ENCODE measurements around the gene ZSWIM1. TPM values are rescaled to one million over a fixed set of nuclear protein-coding genes. Genes with fewer than 3 reads are reported as not detected.

ZSWIM1 gene
- total RNA-seq, 4 donors from 2014 or later = 7.7 to 14.6 (median 10.9) TPM

DNA sequence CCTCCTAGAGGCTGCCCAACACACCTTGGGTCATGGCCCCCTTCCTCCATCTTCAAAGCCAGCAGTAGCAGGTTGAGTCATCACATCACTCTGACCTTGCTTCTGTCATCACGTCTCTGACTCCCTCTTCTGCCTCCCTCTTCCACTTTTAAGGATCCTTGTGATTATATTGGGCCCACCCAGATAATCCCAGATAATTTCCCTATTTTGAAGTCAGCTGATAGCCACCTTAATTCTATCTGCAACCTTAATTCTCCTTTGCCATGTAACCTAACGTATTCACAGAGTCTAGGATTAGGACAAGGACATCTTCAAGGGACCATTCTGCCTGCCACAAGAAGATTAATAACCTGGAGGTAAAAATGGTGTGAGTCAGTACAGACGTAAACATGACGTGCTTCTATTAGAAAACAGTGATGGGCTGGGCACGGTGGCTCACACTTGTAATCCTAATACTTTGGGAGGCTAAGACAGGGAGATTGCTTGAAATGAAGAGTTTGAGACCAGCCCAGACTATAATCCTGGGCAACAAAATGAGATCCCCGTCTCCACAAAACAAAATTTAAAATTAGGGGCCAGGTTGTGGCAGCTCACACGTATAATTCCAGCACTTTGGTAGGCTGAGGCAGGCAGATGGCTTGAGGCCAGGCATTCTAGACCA is 20.3 kb upstream of the ZSWIM1 start:
- peak in 1 of 2 donors; percentile 29 for DNase-seq
- intact Hi-C loops (cut with DNase I) = no loop called here
- TF ChIP-seq CTCF (IDR thresholded peaks at IDR 0.05) (no peak), POLR2A (IDR thresholded peaks at IDR 0.05) (no peak)
- H3K4me3 ChIP-seq (replicated peaks in 1 of 3) = no peak overlapping the region
- H3K36me3 ChIP-seq = no peaks in the 10 kb centered on the region
- 74 to 81% methylated on average over 7 of the region's 7 CpGs for whole genome bisulfite sequencing, 2 donors
- no peaks in the 10 kb centered on the region for H3K27me3 ChIP-seq
- H3K9me3 ChIP-seq = no peaks in the 10 kb centered on the region
- H3K27ac ChIP-seq = no peak overlapping the region
- peaks cover 16 to 18% of the 10 kb centered on the region in 2 donors for H3K4me1 ChIP-seq

DNA sequence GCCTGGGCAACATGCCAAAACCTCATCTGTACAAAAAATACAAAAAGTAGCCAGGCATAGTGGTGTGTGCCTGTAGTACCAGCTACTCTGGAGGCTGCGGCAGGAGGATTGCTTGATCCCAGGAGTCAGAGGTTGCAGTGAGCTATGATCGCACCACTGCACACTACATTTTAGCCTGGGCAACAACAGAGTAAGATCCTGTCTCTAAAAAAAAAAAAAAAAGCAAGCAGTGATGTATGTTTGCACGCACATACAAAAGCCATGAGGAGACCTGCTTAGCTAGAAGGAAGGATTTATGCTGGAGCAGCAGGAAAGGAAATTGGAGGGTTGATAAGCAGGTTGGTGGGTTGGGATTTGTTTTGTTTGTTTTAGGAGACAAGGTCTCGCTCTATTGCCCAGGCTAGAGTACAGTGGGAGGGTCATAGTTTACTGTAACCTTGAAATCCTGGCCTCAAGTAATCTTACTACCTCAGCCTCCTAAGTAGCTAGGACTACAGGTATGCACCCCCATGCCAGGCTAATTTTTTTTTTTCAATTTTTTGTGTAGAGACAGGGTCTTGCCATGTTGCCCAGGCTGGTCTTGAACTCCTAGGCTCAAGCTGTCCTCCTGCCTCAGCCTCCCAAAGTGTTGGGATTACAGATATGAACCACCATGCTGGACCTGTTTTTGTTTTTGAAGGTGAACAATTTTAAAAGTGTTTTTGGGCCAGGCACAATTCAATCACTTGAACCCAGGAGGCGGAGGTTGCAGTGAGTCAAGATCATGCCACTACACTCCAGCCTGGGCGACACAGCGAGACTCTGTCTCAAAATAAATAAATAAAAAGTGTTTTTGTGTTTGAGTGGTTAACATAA is 19.6 kb upstream of the ZSWIM1 start:
- no peak overlapping the region for H3K4me3 ChIP-seq (replicated peaks in 1 of 3)
- TF ChIP-seq CTCF (IDR thresholded peaks at IDR 0.05) (no peak), POLR2A (IDR thresholded peaks at IDR 0.05) (no peak)
- WGBS, 2 donors = 86 to 88% methylated on average over 7 of the region's 7 CpGs
- H3K9me3 ChIP-seq = no peaks in the 10 kb centered on the region
- intact Hi-C loops (cut with DNase I) = no loop called here
- peaks cover 8 to 10% of the 10 kb centered on the region in 2 donors for H3K4me1 ChIP-seq
- no peak overlapping the region for H3K27ac ChIP-seq
- H3K27me3 ChIP-seq = no peaks in the 10 kb centered on the region
- peak in 1 of 2 donors; percentile 37 for DNase-seq
- no peaks in the 10 kb centered on the region for H3K36me3 ChIP-seq

- intact Hi-C loops (cut with DNase I) = no loop called here
- no peak overlapping the region for H3K27ac ChIP-seq
- H3K4me1 ChIP-seq = no peaks in the 10 kb centered on the region
- no peak overlapping the region for H3K4me3 ChIP-seq (replicated peaks in 1 of 3)
- H3K36me3 ChIP-seq = no peaks in the 10 kb centered on the region
- no peak for TF ChIP-seq CTCF (IDR thresholded peaks at IDR 0.05)
- 92 to 95% methylated on average over 7 of the region's 7 CpGs for WGBS, 2 donors
- no peaks in the 10 kb centered on the region for H3K27me3 ChIP-seq
- H3K9me3 ChIP-seq = no peaks in the 10 kb centered on the region
- no peak for DNase-seq
Measured at GRCh38 chr20:45863543-45864470, 17.2 kb upstream of the ZSWIM1 start.

DNA sequence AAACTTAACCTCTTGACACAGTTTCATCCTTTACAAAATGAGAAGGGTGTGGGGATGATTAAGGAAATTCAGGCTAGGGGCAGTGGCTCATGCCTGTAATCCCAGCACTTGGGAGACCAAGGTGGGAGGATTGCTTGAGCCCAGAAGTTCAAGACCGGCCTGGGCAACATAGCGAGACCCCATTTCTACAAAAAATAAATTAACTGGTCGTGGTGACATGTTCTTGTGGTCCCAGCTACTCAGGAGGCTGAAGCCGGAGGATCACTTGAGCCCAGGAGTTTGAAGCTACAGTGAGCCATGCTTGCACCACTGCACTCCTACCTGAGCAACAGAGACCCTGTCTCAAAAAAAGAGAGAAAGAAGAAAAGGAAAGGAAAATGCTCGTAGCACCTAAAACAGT is 14.6 kb upstream of the ZSWIM1 start:
- Histone ChIP-seq H3K4me3 (replicated peaks in 1 of 3) (no peak overlapping the region), H3K27ac (no peak overlapping the region), H3K36me3 (no peaks in the 10 kb centered on the region), H3K9me3 (no peaks in the 10 kb centered on the region), H3K4me1 (no peaks in the 10 kb centered on the region), H3K27me3 (no peaks in the 10 kb centered on the region)
- intact Hi-C loops (cut with DNase I) = no loop called here
- no peak for DNase-seq
- WGBS, 2 donors = 92 to 95% methylated on average over 5 of the region's 5 CpGs
- TF ChIP-seq CTCF (IDR thresholded peaks at IDR 0.05) (no peak), POLR2A (IDR thresholded peaks at IDR 0.05) (no peak)
